ENCODE data around the gene CFAP141.

DNA sequence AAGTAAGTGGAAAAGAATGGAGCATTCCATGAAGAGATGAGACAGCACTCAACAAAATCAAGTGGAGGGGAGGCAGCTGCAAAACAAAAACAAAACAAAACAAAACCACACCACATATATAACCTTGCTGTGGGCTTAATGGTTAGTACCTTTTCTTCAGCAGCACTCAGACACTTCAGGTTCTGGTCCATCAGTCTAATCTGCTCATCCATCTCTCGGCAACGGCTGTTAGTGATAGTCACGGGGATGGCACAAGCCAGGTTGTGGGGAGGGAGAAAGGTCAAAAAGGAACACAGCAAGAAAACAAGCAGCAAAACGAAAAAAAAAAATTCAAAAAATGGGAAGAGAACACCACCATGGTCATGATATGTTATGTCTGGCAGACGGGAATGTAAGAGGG is 34.3 kb downstream of the CFAP141 start:
- TF ChIP-seq, protein P1, sequence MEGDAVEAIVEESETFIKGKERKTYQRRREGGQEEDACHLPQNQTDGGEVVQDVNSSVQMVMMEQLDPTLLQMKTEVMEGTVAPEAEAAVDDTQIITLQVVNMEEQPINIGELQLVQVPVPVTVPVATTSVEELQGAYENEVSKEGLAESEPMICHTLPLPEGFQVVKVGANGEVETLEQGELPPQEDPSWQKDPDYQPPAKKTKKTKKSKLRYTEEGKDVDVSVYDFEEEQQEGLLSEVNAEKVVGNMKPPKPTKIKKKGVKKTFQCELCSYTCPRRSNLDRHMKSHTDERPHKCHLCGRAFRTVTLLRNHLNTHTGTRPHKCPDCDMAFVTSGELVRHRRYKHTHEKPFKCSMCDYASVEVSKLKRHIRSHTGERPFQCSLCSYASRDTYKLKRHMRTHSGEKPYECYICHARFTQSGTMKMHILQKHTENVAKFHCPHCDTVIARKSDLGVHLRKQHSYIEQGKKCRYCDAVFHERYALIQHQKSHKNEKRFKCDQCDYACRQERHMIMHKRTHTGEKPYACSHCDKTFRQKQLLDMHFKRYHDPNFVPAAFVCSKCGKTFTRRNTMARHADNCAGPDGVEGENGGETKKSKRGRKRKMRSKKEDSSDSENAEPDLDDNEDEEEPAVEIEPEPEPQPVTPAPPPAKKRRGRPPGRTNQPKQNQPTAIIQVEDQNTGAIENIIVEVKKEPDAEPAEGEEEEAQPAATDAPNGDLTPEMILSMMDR (IDR thresholded peaks at IDR 0.05; ENCODE audit: poor library complexity, severe bottlenecking), result no peak
- TF ChIP-seq EP300 (conservative IDR thresholded peaks at IDR 0.05; ENCODE audit: poor library complexity, severe bottlenecking) (no peak), MXI1 (conservative IDR thresholded peaks at IDR 0.05; ENCODE audit: poor library complexity, severe bottlenecking) (no peak), TAF1 (IDR thresholded peaks at IDR 0.05; ENCODE audit: low read depth) (no peak), EZH2 (IDR thresholded peaks at IDR 0.05; ENCODE audit: borderline replicate concordance, insufficient read depth, low read length, poor library complexity, severe bottlenecking) (no peak), POLR2AphosphoS5 (IDR thresholded peaks at IDR 0.05) (no peak), RAD21 (conservative IDR thresholded peaks at IDR 0.05) (no peak), SMC3 (conservative IDR thresholded peaks at IDR 0.05; ENCODE audit: poor library complexity) (no peak)
- TF ChIP-seq, protein P2, sequence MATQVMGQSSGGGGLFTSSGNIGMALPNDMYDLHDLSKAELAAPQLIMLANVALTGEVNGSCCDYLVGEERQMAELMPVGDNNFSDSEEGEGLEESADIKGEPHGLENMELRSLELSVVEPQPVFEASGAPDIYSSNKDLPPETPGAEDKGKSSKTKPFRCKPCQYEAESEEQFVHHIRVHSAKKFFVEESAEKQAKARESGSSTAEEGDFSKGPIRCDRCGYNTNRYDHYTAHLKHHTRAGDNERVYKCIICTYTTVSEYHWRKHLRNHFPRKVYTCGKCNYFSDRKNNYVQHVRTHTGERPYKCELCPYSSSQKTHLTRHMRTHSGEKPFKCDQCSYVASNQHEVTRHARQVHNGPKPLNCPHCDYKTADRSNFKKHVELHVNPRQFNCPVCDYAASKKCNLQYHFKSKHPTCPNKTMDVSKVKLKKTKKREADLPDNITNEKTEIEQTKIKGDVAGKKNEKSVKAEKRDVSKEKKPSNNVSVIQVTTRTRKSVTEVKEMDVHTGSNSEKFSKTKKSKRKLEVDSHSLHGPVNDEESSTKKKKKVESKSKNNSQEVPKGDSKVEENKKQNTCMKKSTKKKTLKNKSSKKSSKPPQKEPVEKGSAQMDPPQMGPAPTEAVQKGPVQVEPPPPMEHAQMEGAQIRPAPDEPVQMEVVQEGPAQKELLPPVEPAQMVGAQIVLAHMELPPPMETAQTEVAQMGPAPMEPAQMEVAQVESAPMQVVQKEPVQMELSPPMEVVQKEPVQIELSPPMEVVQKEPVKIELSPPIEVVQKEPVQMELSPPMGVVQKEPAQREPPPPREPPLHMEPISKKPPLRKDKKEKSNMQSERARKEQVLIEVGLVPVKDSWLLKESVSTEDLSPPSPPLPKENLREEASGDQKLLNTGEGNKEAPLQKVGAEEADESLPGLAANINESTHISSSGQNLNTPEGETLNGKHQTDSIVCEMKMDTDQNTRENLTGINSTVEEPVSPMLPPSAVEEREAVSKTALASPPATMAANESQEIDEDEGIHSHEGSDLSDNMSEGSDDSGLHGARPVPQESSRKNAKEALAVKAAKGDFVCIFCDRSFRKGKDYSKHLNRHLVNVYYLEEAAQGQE (IDR thresholded peaks at IDR 0.05; ENCODE audit: borderline replicate concordance), result no peak
